Measurements from ENCODE around the gene FSTL5.
"Not testable (repeated sequence)": the region's sequence is repeated elsewhere in the genome, so short reads cannot be mapped to it uniquely, and the experiment has no call there.

Gene FSTL5

GRCh38 chr4:162163892-162164759 lies at the start of gene FSTL5:
Gene FSTL5 (minus strand): TSS chr4:162164000. CDS start chr4:162111396, 52,604 bp downstream.
- DNase-seq (ENCODE audit: extremely low spot score), result peak; percentile 80
- TF ChIP-seq FOXK2 (IDR thresholded peaks at IDR 0.05) (no peak), BHLHE40 (IDR thresholded peaks at IDR 0.05; ENCODE audit: borderline replicate concordance) (no peak), PKNOX1 (IDR thresholded peaks at IDR 0.05) (peak; percentile 98), ZNF384 (IDR thresholded peaks at IDR 0.05) (peak; percentile 81), FOXM1 (IDR thresholded peaks at IDR 0.05; ENCODE audit: borderline replicate concordance) (no peak), FOXA1 (IDR thresholded peaks at IDR 0.05) (no peak)
- CTCF ChIA-PET, result interaction anchor here (0.5 to 0.9 kb wide), 4 partner anchors 31 to 1998 kb away, joined by 3 to 4 read pairs (median 3); no protein-coding TSS in a partner anchor
- POLR2A ChIA-PET, result no interaction called here

- TF ChIP-seq SP1 (IDR thresholded peaks at IDR 0.05) (no peak), ZNF384 (IDR thresholded peaks at IDR 0.05) (no peak), FOXA1 (IDR thresholded peaks at IDR 0.05) (no peak), HDGF (IDR thresholded peaks at IDR 0.05; ENCODE audit: borderline replicate concordance) (no peak), CTBP1 (IDR thresholded peaks at IDR 0.05; ENCODE audit: borderline replicate concordance) (no peak)
- POLR2A ChIA-PET, result no interaction called here
- DNase-seq (ENCODE audit: extremely low spot score), result no peak
- CTCF ChIA-PET, result no interaction called here
Measured at GRCh38 chr4:162209706-162210105, 45.9 kb upstream of the FSTL5 start.

GRCh38 chr4:162203478-162203877 lies 39.7 kb upstream of the FSTL5 start:
- CTCF ChIA-PET; POLR2A ChIA-PET; DNase-seq (ENCODE audit: extremely low spot score): not testable (repeated sequence)

- DNase-seq (ENCODE audit: extremely low spot score), result no peak
- CTCF ChIA-PET, result no interaction called here
- no peak for TF ChIP-seq FOXA1 (IDR thresholded peaks at IDR 0.05)
- TF ChIP-seq FOXK2 (IDR thresholded peaks at IDR 0.05), result no peak
- no peak for TF ChIP-seq NFRKB (IDR thresholded peaks at IDR 0.05)
- TF ChIP-seq CTBP1 (IDR thresholded peaks at IDR 0.05; ENCODE audit: borderline replicate concordance), result no peak
- TF ChIP-seq PKNOX1 (IDR thresholded peaks at IDR 0.05), result no peak
- TF ChIP-seq SP1 (IDR thresholded peaks at IDR 0.05), result no peak
- no peak for TF ChIP-seq HDGF (IDR thresholded peaks at IDR 0.05; ENCODE audit: borderline replicate concordance)
- no peak for TF ChIP-seq ZNF384 (IDR thresholded peaks at IDR 0.05)
- TF ChIP-seq BHLHE40 (IDR thresholded peaks at IDR 0.05; ENCODE audit: borderline replicate concordance), result no peak
- TF ChIP-seq ELF4 (IDR thresholded peaks at IDR 0.05), result no peak
- TF ChIP-seq L3MBTL2 (conservative IDR thresholded peaks at IDR 0.05), result no peak
- TF ChIP-seq ARNT (IDR thresholded peaks at IDR 0.05), result no peak
- TF ChIP-seq SUZ12 (IDR thresholded peaks at IDR 0.05), result no peak
- POLR2A ChIA-PET, result no interaction called here
Measured at GRCh38 chr4:162201673-162202072, 37.9 kb upstream of the FSTL5 start.

- DNase-seq (ENCODE audit: extremely low spot score), result no peak
- ChIA-PET POLR2A (no interaction called here), CTCF (no interaction called here)
Measured at GRCh38 chr4:162170509-162170908, 6.7 kb upstream of the FSTL5 start.

GRCh38 chr4:162164906-162165510 lies 1.2 kb upstream of the FSTL5 start:
- ChIA-PET CTCF (interaction anchor here (0.5 to 0.6 kb wide), 3 partner anchors 408 to 1998 kb away, joined by 3 to 4 read pairs (median 3); no protein-coding TSS in a partner anchor), POLR2A (no interaction called here)
- no peak for DNase-seq (ENCODE audit: extremely low spot score)
- TF ChIP-seq L3MBTL2 (conservative IDR thresholded peaks at IDR 0.05) (no peak), PKNOX1 (IDR thresholded peaks at IDR 0.05) (peak; percentile 63; the same call in 1 of the 2 replicates), FOXM1 (IDR thresholded peaks at IDR 0.05; ENCODE audit: borderline replicate concordance) (no peak), SUZ12 (IDR thresholded peaks at IDR 0.05) (no peak)

More at GRCh38 chr4:162170509-162170908, 6.7 kb upstream of the FSTL5 start:
- no peak for TF ChIP-seq FOXM1 (IDR thresholded peaks at IDR 0.05; ENCODE audit: borderline replicate concordance)
- no peak for TF ChIP-seq SUZ12 (IDR thresholded peaks at IDR 0.05)
- no peak for TF ChIP-seq ARNT (IDR thresholded peaks at IDR 0.05)
- TF ChIP-seq TARDBP (IDR thresholded peaks at IDR 0.05), result no peak
- no peak for TF ChIP-seq FOXK2 (IDR thresholded peaks at IDR 0.05)
- no peak for TF ChIP-seq CTBP1 (IDR thresholded peaks at IDR 0.05; ENCODE audit: borderline replicate concordance)
- no peak for TF ChIP-seq PKNOX1 (IDR thresholded peaks at IDR 0.05)
- no peak for TF ChIP-seq BHLHE40 (IDR thresholded peaks at IDR 0.05; ENCODE audit: borderline replicate concordance)
- TF ChIP-seq ZNF384 (IDR thresholded peaks at IDR 0.05), result no peak
- TF ChIP-seq FOXA1 (IDR thresholded peaks at IDR 0.05), result no peak
- TF ChIP-seq SP1 (IDR thresholded peaks at IDR 0.05), result no peak
- TF ChIP-seq NFRKB (IDR thresholded peaks at IDR 0.05), result no peak
- TF ChIP-seq L3MBTL2 (conservative IDR thresholded peaks at IDR 0.05), result no peak
- TF ChIP-seq HDGF (IDR thresholded peaks at IDR 0.05; ENCODE audit: borderline replicate concordance), result no peak
- TF ChIP-seq LEF1 (IDR thresholded peaks at IDR 0.05; ENCODE audit: borderline replicate concordance), result no peak
- TF ChIP-seq ELF4 (IDR thresholded peaks at IDR 0.05), result no peak
